Cardiac muscle cell (in vitro differentiated cells and primary cell): ENCODE measurements around the gene ZCCHC12. TPM values are rescaled to one million over a fixed set of nuclear protein-coding genes. Genes with fewer than 3 reads are reported as not detected.

Source experiments
- DNase-seq, 2 donors: peaks; one replicate each; pipeline versions ENCODE4 v3.0.0 to v3.0.0-alpha.2; 2010 to 2017; ENCODE audit warnings: low read depth in 1 of 2, low spot score in 1 of 2
- H3K27ac ChIP-seq: fragments of 200-600 bp; sonication (generic); 2 replicates; pipeline ENCODE4 v1.5.1; 2016
- H3K27me3 ChIP-seq: fragments of 200-600 bp; sonication (generic); 2 replicates; pipeline ENCODE4 v1.6.0; 2016; ENCODE audit warnings: control low read depth
- H3K36me3 ChIP-seq: fragments of 200-600 bp; sonication (generic); 2 replicates; pipeline ENCODE4 v1.5.1; 2016; ENCODE audit warnings: control low read depth
- H3K4me1 ChIP-seq: fragments of 200-600 bp; sonication (generic); 2 replicates; pipeline ENCODE4 v1.8.1; 2017; ENCODE audit warnings: low read depth, mild to moderate bottlenecking, mixed run types
- H3K4me3 ChIP-seq: fragments of 200-600 bp; sonication (generic); 2 replicates; pipeline ENCODE4 v1.5.1; 2016; ENCODE audit warnings: mild to moderate bottlenecking
- H3K9me3 ChIP-seq: fragments of 200-600 bp; sonication (generic); 2 replicates; pipeline ENCODE4 v1.5.1; 2017; ENCODE audit warnings: low read depth, mild to moderate bottlenecking, control low read depth
- polyA plus RNA-seq: library from polyadenylated mRNA; unstranded; fragments of >200 nt; fragmentation: Nextera tagmentation; extraction: Ambion mirVana; gene quantifications from 2 replicates; pipeline ENCODE4 v1.2.1, GENCODE V29; 2016
- total RNA-seq: library from RNA; depleted of rRNA; stranded (reverse); fragments of >200 nt; gene quantifications from 2 replicates; pipeline ENCODE4 v1.2.3, GENCODE V29; 2016
- TF ChIP-seq, protein P1 (sequence below): IDR thresholded peaks from 2 replicates; pipeline ENCODE4 v1.5.1; 2012; ENCODE audit warnings: low read depth, mild to moderate bottlenecking, low read length

The ZCCHC12 gene
- total and polyA plus RNA-seq, 2 experiments from 2014 or later: 1.1 to 2.5 TPM

DNA sequence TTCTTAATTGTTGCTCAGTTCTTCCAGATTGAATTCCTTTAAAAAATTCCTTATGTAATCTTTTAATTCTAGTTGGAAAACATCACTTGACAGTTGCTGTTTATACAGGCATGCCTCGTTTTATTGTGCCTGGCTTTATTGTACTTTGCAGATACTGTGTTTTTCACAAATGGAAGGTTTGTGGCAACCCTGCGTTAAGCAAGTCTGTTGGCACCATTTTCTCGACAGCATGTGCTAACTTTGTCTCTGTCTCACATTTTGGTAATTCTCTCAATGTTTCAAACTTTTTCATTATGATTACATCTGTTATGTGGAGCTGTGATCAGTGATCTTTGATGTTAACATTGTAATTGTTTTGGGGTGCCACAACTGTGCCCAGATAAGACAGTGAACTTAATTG, 33.4 kb downstream of the ZCCHC12 start:
- H3K4me3 ChIP-seq: no peak overlapping the region
- H3K27ac ChIP-seq: no peak overlapping the region
- H3K4me1 ChIP-seq: no peaks in the 10 kb centered on the region
- no peaks in the 10 kb centered on the region for H3K36me3 ChIP-seq
- H3K9me3 ChIP-seq: no peaks in the 10 kb centered on the region
- TF ChIP-seq, protein P1, sequence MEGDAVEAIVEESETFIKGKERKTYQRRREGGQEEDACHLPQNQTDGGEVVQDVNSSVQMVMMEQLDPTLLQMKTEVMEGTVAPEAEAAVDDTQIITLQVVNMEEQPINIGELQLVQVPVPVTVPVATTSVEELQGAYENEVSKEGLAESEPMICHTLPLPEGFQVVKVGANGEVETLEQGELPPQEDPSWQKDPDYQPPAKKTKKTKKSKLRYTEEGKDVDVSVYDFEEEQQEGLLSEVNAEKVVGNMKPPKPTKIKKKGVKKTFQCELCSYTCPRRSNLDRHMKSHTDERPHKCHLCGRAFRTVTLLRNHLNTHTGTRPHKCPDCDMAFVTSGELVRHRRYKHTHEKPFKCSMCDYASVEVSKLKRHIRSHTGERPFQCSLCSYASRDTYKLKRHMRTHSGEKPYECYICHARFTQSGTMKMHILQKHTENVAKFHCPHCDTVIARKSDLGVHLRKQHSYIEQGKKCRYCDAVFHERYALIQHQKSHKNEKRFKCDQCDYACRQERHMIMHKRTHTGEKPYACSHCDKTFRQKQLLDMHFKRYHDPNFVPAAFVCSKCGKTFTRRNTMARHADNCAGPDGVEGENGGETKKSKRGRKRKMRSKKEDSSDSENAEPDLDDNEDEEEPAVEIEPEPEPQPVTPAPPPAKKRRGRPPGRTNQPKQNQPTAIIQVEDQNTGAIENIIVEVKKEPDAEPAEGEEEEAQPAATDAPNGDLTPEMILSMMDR: no peak
- H3K27me3 ChIP-seq: no peaks in the 10 kb centered on the region
- DNase-seq: no peak

DNA sequence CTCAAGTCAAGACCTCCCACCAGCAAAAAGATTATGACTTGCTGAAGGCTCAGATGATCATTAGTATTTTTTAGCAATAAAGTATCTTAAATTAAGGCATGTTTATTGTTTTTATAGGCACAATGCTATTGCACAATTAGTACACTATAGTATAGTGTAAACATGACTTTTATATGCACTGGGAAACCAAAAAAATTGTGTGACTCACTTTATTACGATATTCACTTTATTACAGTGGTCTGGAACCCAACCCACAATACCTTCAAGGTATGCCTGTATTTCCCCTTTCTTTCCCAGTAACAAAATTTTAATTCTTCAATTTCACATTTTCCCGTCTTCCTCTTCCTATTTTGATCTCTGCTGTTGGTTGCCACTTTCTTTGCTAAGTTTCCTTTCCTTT, 37.7 kb downstream of the ZCCHC12 start:
- no peak overlapping the region for H3K27ac ChIP-seq
- H3K9me3 ChIP-seq: no peaks in the 10 kb centered on the region
- H3K4me1 ChIP-seq: no peaks in the 10 kb centered on the region
- DNase-seq: no peak
- TF ChIP-seq, protein P1: no peak
- H3K4me3 ChIP-seq: no peak overlapping the region
- H3K36me3 ChIP-seq: no peaks in the 10 kb centered on the region
- no peaks in the 10 kb centered on the region for H3K27me3 ChIP-seq

DNA sequence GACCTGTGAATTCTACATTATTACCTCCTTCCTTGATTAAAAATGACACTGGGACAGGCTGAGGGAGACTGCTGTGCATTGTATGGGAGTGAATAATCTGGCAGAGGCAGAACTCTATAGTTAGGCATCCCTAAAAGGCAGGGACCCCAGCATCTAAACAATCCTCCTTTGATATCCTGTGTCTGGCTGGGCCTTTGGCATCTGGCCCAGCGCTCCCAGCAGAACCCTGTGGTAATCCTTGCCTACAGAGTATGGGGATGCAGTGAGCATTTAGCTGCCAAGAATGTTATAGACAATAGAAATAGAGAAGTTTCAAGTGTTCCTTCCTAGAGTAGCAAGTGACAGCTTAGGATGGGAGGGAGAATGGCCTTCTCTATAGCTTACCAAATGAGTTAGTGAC, 38.5 kb downstream of the ZCCHC12 start:
- TF ChIP-seq, protein P1: no peak
- Histone ChIP-seq H3K27ac (no peak overlapping the region), H3K36me3 (no peaks in the 10 kb centered on the region), H3K4me1 (no peaks in the 10 kb centered on the region), H3K27me3 (no peaks in the 10 kb centered on the region), H3K9me3 (no peaks in the 10 kb centered on the region), H3K4me3 (no peak overlapping the region)
- DNase-seq: peak in 1 of 2 donors; percentile 16

DNA sequence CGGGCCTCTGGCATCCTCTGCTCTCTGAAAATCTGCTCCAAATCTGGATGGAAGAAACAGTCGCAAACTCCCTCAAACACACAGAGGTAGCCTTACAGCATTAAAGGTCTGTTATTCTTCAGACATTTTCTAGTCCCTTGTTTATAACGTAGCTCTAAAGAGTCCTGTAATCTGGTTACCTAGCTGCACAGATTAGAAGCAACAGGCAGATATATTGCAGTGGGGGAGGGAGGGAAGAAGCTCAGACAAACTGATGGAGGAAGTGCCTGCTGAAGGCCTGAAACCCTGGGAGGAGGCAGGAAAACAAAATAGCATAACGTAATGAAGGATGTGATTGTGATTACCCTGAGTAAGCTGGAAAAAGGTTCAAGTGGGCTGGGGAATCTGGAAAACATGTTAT, 39.4 kb downstream of the ZCCHC12 start:
- peaks cover 2% of the 10 kb centered on the region for H3K9me3 ChIP-seq
- TF ChIP-seq, protein P1: no peak
- peak; percentile 1 to 3 for DNase-seq

DNA sequence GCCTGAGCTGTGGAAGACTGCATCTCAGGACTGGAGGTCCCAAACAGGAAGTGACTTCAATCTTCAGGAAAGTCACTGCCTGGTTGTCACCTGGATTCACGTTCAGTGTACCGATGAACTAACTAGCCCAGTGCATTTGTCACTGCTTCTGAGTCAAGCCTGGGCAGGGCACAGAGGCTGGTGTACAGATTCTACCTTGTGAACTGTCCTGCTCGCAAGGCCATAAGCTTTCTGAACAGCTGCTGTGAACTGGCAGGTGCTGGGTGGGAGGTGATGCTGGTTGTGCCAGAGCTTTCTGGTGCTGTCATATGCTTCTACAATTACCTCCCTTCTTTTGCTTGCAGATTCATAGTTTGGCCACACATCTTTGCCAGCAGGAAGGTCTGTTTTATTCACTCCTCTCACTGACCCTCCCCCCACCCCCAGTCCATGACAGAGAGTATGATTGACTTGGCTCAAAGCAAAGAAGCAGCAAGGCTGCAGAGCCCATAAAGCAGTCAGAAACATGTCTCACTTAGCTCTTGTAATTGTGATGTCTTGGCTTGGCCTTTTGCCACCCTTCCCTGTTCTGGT, 40.5 kb downstream of the ZCCHC12 start:
- peaks cover 2% of the 10 kb centered on the region for H3K9me3 ChIP-seq
- TF ChIP-seq, protein P1: no peak

More for the DNA sequence above, 39.4 kb downstream of the ZCCHC12 start:
- Histone ChIP-seq H3K36me3 (no peaks in the 10 kb centered on the region), H3K4me1 (no peaks in the 10 kb centered on the region), H3K27ac (no peak overlapping the region), H3K4me3 (no peak overlapping the region), H3K27me3 (no peaks in the 10 kb centered on the region)

DNA sequence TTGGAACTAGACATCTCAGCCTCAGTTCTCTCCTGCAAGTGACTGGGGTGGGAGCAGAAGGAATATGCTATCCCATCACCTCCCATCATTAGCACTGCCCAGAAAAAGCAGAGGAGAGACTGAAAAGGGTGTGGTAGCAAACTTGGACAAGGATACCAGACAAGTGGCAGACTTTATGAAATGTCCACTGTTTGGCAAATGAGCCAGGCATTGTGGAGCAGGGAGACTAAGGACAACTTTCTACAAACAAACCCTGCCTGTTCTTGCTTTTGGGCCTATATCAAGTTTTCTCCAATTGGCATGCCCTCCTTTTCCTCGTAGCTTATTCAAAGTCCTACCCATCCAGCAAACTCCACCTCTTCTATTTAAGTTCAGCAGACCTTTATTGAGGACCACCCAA, 41.6 kb downstream of the ZCCHC12 start:
- Histone ChIP-seq H3K4me1 (no peaks in the 10 kb centered on the region), H3K36me3 (no peaks in the 10 kb centered on the region), H3K4me3 (no peak overlapping the region), H3K27me3 (no peaks in the 10 kb centered on the region), H3K27ac (no peak overlapping the region), H3K9me3 (peaks cover 2% of the 10 kb centered on the region)
- TF ChIP-seq, protein P1: no peak
- DNase-seq: no peak

More for the DNA sequence above, 40.5 kb downstream of the ZCCHC12 start:
- no peak for DNase-seq
- no peaks in the 10 kb centered on the region for H3K27me3 ChIP-seq
- no peak overlapping the region for H3K27ac ChIP-seq
- H3K4me1 ChIP-seq: no peaks in the 10 kb centered on the region
- H3K4me3 ChIP-seq: no peak overlapping the region
- H3K36me3 ChIP-seq: no peaks in the 10 kb centered on the region
